Activated CD8-positive, alpha-beta memory T cell treated with anti-CD3 and anti-CD28 coated beads for 1 hour (primary cell): ENCODE data around the gene RNF41.
A peak's percentile ranks its signal among the peaks of the same experiment; 100 is the strongest.
"Not testable (repeated sequence)": the region's sequence is repeated elsewhere in the genome, so short reads cannot be mapped to it uniquely, and the experiment has no call there.

Experiments
- DNase-seq, 2 donors: peaks; one replicate each; pipeline ENCODE4 v3.0.0-alpha.2; 2020; ENCODE audit warnings: low read depth in 1 of 2; ENCODE audit errors: extremely low read depth in 1 of 2

The RNF41 gene

GRCh38 chr12:56178347-56178746 is 43.4 kb downstream of the RNF41 start:
- DNase-seq = no peak

GRCh38 chr12:56172839-56173238 is 48.9 kb downstream of the RNF41 start:
- DNase-seq = no peak

GRCh38 chr12:56169229-56169759 is 52.4 kb downstream of the RNF41 start:
- no peak for DNase-seq

- no peak for DNase-seq
Observed at GRCh38 chr12:56165369-56165768, 56.4 kb downstream of the RNF41 start.

GRCh38 chr12:56164345-56164729 is 57.4 kb downstream of the RNF41 start:
- DNase-seq = no peak

- no peak for DNase-seq
Observed at GRCh38 chr12:56163533-56164344, 58.0 kb downstream of the RNF41 start.

- DNase-seq = no peak
Observed at GRCh38 chr12:56162468-56163290, 59.0 kb downstream of the RNF41 start.

GRCh38 chr12:56161690-56162351 is 59.9 kb downstream of the RNF41 start:
- no peak for DNase-seq

- no peak for DNase-seq
Observed at GRCh38 chr12:56160894-56161689, 60.6 kb downstream of the RNF41 start.

- peak; percentile 33 to 42 for DNase-seq
Observed at GRCh38 chr12:56160193-56160763, 61.4 kb downstream of the RNF41 start.

GRCh38 chr12:56159482-56160192 is 62.1 kb downstream of the RNF41 start:
- no peak for DNase-seq

GRCh38 chr12:56158926-56159461 is 62.7 kb downstream of the RNF41 start:
- DNase-seq = no peak

GRCh38 chr12:56158029-56158925 is 63.4 kb downstream of the RNF41 start, which contains the start of gene MYL6:
Gene MYL6, plus strand, starts transcription at chr12:56158359. Its CDS starts 43 bp downstream, at chr12:56158402.
- peak; percentile 77 to 89 for DNase-seq

GRCh38 chr12:56157201-56158028 is 64.3 kb downstream of the RNF41 start:
- DNase-seq = peak; percentile 31 to 33

- DNase-seq = not testable (repeated sequence)
Observed at GRCh38 chr12:56156464-56157200, 65.1 kb downstream of the RNF41 start.

- DNase-seq = no peak
Observed at GRCh38 chr12:56155256-56155845, 66.4 kb downstream of the RNF41 start.
